Dedifferentiated amniotic fluid mesenchymal stem cell (primary cell): ENCODE data around the gene COX4I1.

Source experiments
- DNase-seq: peaks from one replicate; pipeline ENCODE4 v3.0.0-alpha.2; 2016; ENCODE audit errors: extremely low spot score

COX4I1 gene

DNA sequence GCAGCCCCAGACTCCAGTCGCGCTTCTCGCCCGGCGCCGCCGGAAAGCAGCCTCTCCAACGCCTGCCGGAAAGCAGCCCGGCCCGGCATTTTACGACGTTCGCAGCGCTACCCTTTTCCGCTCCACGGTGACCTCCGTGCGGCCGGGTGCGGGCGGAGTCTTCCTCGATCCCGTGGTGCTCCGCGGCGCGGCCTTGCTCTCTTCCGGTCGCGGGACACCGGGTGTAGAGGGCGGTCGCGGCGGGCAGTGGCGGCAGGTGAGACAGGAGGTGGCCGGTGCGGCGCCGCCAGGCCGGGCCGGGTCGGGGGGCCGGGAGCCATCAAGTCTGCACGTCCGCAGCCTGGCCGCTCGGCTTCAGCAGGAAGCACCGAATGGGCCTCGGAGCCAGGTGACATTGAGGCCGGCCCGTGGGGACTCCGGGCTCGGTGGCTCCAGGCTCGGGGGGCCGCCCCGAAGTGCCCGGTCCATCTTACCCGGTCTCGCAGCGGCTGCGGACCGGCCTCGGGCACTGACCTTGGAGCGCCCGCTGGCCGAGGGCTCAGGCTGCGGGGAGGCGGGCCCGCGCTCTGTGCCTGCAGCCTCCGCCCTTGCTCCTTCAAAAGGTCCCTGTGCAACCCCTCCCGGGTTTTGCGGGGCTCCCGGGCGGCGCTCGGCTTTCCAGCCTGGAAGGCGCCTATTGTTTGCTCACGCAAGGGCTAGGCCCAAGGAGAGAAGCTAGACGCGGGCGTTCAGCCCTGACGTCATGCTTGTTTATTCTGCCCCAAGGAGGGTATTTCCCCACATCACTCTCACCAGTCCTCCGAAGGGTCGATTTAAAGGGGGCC lies at the start of gene COX4I1, which contains the start of gene EMC8:
Gene COX4I1 (plus strand): TSS at position 199 of the 824 bp plus-strand sequence. CDS start 1,511 bp downstream, outside the sequence.
Gene EMC8 (minus strand): TSS at position 48 of the 824 bp plus-strand sequence. CDS start 249 bp downstream, outside the sequence.
- peak; percentile 88 for DNase-seq

GRCh38 chr16:85749771-85750145 lies 49.7 kb upstream of the COX4I1 start:
- DNase-seq, result no peak

GRCh38 chr16:85750146-85750826 lies 49.2 kb upstream of the COX4I1 start:
- DNase-seq, result peak; percentile 17

DNA sequence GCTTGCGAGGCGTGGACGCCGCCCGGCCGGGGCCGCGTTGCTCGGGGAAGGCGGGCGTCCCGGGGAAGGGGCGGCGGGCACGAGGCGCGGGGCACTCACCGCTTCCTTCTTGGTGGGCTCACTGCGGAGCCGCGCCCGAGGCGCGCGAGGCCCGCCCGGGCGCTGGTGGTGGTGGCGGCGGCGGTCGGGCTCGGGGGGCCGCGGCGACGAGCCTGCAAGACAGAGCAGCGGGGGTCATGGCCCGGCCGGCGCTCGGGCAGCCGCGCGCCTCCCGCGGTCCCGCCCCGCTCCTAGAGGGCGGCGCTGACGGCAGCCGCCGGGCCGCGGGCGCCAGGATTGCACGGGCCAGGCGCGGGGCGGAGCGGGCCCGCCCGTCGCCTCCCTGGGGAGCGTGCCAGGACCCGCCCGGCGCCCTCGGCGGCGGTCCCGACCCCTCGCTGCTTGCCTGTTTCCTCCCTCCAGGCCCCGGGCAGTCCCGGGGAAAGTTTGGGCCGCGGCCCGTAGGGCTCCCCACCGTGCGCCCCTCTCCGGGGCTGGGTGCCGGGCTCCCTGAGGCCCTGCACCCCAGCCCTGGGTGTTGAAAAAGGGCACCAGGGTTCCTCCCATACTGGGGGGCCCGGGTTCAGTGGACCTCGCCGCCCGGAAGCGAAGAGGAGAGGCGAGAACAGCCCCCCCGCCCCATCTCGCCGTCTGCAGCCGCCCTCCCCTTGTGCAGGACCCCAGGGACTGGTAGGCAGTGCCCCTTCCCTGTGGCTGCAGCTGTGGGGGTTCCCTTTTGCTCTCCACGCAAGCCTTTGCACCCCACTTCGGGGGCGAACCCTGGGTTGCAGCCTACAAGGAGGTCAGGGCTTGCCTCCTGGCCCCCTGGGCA lies 48.4 kb upstream of the COX4I1 start, which contains the start of gene C16orf74:
Gene C16orf74 (minus strand): TSS at position 270 of the 871 bp plus-strand sequence. CDS start 15,879 bp downstream, outside the sequence.
- no peak for DNase-seq

GRCh38 chr16:85751698-85752501 lies 47.6 kb upstream of the COX4I1 start:
- DNase-seq, result no peak

- DNase-seq, result no peak
Measured at GRCh38 chr16:85752511-85753420, 46.7 kb upstream of the COX4I1 start.

DNA sequence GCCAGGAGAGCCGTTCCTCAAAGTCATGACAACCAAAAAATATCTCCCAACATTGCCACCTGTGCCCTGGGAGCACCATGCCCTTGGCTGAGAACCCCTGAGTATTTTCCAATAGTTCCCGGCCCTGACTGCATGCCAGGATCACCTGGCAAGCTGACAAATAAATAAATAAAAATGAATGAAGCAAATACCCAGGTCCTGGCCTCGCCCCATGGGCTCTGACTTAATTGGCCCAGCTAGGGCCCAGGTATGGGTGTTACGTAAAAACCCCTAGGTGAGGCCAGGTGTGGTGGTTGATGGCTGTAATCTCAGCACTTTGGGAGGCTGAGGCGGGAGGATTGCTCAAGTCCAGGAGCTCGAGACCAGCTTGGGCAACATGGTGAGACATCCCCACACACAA lies 45.9 kb upstream of the COX4I1 start:
- DNase-seq, result no peak

DNA sequence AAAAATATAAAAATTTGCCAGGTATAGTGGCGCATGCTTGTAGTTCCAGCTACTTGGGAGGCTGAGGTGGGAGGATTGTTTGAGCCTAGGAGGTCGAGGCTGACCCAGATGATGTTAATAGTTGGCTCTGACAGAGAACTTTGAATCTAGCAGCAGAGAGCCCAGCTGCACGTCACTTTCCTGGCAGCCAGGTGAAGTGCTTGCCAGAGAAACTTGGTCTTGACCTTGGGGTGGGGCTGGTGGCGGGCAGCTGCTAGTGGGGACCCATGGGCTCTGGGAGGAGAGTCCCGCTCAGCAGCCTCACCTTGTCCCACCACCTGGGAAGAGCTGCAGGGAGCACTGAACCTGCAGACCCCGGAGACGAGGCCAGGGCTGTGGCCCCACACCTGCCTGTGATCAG lies 45.5 kb upstream of the COX4I1 start:
- DNase-seq, result no peak

DNA sequence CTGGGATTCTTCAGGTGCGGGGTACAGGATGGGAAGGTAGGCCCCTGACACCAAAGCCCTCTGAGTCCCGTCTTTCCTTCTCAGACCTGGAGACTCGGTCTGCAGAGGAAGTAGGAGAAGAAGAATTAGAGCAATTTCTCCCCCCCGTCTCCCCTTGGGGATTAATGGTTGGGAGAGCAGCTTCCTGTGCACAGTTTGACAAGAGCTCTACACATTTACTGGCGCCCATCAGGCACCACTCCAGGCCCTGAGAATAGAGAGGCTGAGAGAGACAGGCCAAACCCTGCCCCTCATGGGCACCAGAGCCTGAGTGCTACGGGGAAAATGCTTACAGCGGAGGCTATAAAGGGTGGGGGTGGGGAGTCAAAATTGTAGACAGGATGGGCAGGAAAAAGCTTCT lies 45.1 kb upstream of the COX4I1 start:
- no peak for DNase-seq

DNA sequence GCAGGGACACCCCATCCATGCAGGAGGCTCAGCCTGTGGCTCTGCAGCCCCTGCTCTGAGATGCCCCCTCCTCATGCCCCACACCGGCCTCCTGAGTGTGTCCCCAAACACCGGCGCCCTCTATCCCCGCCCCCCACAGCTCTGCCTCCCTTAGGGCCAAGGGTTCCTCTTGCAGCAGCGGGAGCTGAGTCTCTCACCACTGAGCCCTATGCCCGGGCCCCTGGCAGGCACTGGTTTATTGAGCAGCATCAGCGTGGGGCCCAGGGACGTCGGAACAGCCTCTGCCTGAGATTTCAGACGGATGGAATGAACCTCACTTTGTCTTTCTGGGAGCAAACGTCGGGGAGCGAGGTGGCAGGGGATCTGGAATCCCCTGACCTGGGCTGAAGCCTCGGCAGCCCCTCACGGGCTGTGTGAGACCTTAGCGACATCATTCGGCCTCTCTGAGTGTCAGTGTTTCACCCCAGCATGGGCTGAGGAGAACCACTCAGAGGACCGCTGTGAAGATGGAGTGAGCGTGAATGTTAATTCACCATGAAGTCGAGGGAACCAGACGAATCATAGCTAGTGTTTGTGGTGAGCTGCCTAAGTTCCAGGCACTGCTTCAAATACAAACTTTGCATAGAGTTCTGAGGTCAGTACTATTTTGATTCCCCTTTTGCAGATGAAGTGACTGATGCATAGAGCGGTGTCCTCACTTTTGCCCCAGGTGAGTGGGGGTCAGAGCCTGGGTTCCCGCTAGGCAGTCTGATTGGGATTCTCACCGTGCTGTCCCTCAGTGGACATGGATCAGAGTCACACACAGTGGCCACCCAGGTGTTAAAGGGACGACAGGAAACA lies 43.3 kb upstream of the COX4I1 start:
- DNase-seq, result no peak

- DNase-seq, result peak; percentile 62
Measured at GRCh38 chr16:85757341-85757822, 42.1 kb upstream of the COX4I1 start.

DNA sequence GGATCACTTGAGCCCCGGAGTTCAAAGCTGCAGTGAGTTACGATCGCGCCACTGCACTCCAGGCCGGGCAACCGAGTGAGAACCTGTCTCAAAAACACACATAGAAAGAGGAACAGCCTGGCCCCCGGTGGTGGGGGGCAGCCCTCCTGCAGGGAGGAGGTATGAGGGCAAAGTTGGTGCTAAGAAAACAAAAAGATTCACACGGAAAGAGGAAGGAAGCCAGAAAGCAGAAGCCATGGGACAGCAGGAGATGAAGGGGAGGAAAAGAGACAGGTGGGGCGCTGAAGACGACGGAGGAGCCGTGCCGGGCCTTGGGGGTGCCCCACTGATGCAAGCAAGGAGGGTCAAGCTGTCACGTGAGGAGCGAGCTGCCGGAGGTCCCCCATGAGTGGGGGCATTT lies 40.4 kb upstream of the COX4I1 start:
- no peak for DNase-seq

DNA sequence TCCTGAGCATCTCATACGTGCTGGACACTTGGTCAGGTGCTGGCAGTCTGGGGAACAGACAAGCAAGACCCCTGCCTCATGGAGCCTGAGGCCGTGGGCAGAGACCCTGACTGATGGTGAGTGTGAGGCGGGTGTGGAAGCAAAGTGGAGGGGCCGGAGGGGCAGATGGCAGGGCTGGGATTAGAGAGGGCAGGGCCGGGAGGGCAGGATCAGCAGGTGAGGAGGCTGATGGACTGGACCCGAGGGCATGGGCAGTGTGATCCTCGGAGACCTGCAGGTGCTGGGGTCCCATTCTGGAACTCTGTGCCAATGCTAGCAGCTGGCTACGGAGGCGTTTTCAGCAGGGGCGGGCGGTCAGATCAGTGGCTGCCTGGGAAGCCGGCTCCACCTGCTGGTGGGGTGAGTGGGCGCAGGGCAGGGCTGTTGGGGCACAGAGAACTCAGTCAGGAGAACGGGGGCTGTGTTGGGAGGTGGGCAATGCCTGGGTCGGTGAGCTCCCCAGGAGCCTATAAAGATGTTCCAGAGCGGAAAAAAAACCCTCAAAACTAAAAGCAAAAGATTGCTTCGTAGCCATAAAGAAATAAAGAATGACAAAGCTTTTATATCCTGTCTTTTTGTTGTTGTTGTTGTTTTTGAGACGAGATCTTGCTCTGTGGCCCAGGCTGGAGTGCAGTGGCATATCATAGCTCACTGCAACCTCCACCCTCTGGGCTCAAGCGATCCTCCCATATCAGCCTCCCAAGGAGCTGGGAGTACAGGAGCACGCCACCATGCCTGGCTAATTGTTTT lies 39.7 kb upstream of the COX4I1 start:
- no peak for DNase-seq

DNA sequence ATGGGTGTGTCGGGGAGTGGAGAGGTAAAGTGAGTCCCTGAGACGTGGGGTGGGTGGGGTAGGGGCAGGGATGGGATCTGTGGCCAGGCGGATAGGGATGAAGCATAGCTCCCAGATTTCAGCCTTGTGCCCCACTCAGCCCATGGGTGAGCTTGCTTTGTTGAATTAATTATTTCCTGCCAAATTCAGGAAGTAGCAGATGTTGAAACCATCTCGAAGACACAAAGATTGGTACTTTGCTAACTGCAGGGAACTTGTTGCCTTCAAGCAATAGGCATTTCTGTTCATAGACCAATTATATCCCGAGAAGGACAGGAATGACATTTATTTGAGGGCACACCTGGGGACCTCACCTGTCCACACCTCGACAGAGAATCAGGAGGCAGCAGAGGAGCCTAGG lies 37.6 kb upstream of the COX4I1 start:
- no peak for DNase-seq

- no peak for DNase-seq
Measured at GRCh38 chr16:85762970-85763369, 36.5 kb upstream of the COX4I1 start.

DNA sequence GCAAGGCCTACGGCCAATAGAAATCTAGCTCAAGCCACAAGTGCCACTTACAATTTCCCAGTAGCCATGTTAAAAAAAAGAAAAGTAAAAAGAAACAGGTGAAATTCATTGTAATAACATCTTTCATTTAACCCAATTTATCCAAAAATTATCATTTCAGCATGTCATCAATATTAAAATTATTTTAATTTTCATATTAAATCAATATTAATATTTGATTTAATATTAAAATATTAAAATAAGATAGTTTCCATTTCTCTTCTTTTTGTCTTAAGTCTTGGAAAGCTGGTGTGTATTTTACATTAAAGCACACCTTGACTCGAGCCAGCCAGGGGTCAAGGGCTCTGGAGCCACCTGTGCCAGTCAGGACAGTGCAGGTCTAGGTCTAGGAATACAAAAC lies 35.9 kb upstream of the COX4I1 start:
- no peak for DNase-seq

- DNase-seq, result no peak
Measured at GRCh38 chr16:85765211-85765610, 34.3 kb upstream of the COX4I1 start.

DNA sequence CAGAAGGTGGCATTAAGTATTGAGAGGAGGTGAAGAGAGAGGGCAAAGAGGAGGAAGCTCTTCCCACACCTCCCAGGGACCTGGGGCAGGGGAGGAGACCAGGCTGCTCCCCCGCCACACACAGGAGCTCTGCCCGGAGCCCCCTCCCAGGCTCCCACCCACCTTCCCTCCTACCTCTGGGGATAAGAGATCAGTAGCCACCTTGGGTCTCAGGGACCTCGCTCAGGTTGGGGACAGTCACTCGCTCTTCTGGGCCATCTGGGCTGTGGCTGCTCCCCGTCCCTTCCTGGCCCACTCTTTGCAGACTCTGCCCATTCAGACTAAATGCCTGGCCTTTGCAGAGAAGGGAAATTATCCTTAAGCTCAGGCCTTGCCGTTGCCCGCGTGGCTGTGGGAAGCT lies 33.7 kb upstream of the COX4I1 start:
- DNase-seq, result no peak
